Lower leg skin (tissue), 3 donors: ENCODE measurements around the gene SNX24.

Experiments
- POLR2A ChIP-seq, 2 donors: fragments of 450-650 bp; IDR thresholded peaks; one replicate each; pipeline ENCODE4 v1.6.1; 2016 to 2017; ENCODE audit warnings: antibody characterized with exemption in 2 of 2, mild to moderate bottlenecking in 1 of 2, moderate library complexity in 1 of 2
- TF ChIP-seq, protein P1 (sequence below), 3 donors: fragments of 450-650 bp; IDR thresholded peaks; one replicate each; pipeline ENCODE4 v1.5.1; 2016; ENCODE audit warnings: antibody characterized with exemption in 3 of 3, mild to moderate bottlenecking in 3 of 3, moderate library complexity in 2 of 3

DNA sequence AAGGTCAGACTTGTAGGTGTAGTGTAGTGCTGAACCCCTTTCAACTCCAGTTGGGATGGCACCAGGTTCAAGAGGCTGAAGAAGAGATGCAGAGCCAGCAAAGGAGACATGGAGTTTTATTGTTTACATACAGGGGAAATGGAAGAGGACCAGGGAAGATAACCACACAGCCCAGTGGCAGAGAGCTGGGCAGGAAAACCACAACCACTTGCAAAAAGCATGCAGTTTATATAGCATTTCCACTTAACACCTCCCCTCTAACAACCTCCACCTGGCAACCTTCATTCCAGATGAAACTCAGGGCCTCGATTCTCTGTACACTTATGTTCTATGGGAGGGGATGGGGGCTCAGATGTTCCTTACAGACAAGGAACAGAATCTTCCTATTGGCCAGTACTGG is 56.9 kb downstream of the SNX24 start:
- TF ChIP-seq, protein P1, sequence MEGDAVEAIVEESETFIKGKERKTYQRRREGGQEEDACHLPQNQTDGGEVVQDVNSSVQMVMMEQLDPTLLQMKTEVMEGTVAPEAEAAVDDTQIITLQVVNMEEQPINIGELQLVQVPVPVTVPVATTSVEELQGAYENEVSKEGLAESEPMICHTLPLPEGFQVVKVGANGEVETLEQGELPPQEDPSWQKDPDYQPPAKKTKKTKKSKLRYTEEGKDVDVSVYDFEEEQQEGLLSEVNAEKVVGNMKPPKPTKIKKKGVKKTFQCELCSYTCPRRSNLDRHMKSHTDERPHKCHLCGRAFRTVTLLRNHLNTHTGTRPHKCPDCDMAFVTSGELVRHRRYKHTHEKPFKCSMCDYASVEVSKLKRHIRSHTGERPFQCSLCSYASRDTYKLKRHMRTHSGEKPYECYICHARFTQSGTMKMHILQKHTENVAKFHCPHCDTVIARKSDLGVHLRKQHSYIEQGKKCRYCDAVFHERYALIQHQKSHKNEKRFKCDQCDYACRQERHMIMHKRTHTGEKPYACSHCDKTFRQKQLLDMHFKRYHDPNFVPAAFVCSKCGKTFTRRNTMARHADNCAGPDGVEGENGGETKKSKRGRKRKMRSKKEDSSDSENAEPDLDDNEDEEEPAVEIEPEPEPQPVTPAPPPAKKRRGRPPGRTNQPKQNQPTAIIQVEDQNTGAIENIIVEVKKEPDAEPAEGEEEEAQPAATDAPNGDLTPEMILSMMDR (IDR thresholded peaks at IDR 0.05): no peak
- no peak for TF ChIP-seq POLR2A (IDR thresholded peaks at IDR 0.05)
